Activated CD8-positive, alpha-beta T cell treated with anti-CD3 and anti-CD28 coated beads for 36 hours (primary cell): ENCODE results near the gene ZNF362. TPM values are rescaled to one million over a fixed set of nuclear protein-coding genes. Genes with fewer than 3 reads are reported as not detected.

Experiments
- ATAC-seq: fragments of 200-7000 bp; cut with Tn5 transposase; one replicate; pipeline ENCODE4 v1.10.0; 2021; ENCODE audit warnings: mild to moderate bottlenecking, moderate library complexity
- CTCF ChIA-PET: fragments of 350-600 bp; sonication (Branson Sonifier 250); formaldehyde crosslinking; loops from one replicate; lab custom pipeline; 2021; ENCODE audit warnings: antibody characterized with exemption; lab: Charles Lee
- POLR2A ChIA-PET: fragments of 350-600 bp; sonication (Branson Sonifier 250); formaldehyde crosslinking; loops from one replicate; lab custom pipeline; 2021; ENCODE audit warnings: antibody characterized with exemption; lab: Charles Lee
- DNase-seq: peaks from one replicate; pipeline ENCODE4 v3.0.0-alpha.2; 2020
- H3K27ac Mint-ChIP-seq: one replicate; pipeline ENCODE4 v1.8.0; 2021; ENCODE audit warnings: mild to moderate bottlenecking, mixed read lengths
- H3K27me3 Mint-ChIP-seq: one replicate; pipeline ENCODE4 v1.8.0; 2021; ENCODE audit warnings: mixed read lengths
- H3K36me3 Mint-ChIP-seq: one replicate; pipeline ENCODE4 v1.8.0; 2021; ENCODE audit warnings: low read depth, mixed read lengths
- H3K4me1 Mint-ChIP-seq: one replicate; pipeline ENCODE4 v1.8.0; 2021; ENCODE audit warnings: low read depth, mixed read lengths
- H3K4me3 Mint-ChIP-seq: one replicate; pipeline ENCODE4 v1.8.0; 2021; ENCODE audit warnings: mild to moderate bottlenecking, moderate library complexity, mixed read lengths
- H3K9me3 Mint-ChIP-seq: one replicate; pipeline ENCODE4 v1.8.0; 2021; ENCODE audit warnings: mixed read lengths
- intact Hi-C: fragments of 100-400 bp; cut with micrococcal nuclease; formaldehyde crosslinking; loops from one replicate; pipeline ENCODE4 v1.10.0; 2022
- total RNA-seq, 2 experiments: library from RNA; stranded (reverse); gene quantifications; one replicate each; pipeline ENCODE4 v1.2.3, GENCODE V29; 2021
- TF ChIP-seq, protein P1 (sequence below): fragments of 200-600 bp; IDR thresholded peaks from one replicate; pipeline ENCODE4 v1.8.0; 2022; ENCODE audit warnings: antibody characterized with exemption, mild to moderate bottlenecking

ZNF362 gene
- total RNA-seq, 2 experiments from 2014 or later: 5.4 to 7.8 TPM

DNA sequence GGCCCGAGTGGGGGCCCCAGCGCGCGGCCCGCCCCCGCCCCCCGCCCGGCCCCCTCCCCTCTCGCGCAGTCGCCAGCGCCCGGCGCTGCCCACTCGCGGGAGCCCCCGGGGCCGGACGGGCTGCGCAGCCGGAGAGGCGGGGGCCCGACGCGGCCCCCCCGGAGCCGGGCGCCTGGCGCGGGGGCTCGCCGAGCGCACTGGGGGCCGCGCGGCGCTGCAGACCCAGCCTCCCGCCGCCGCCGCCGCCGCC is 146 bp upstream of the ZNF362 start:
- Mint-ChIP-seq H3K9me3 (no peaks in the 10 kb centered on the region), H3K4me3 (no peak overlapping the region), H3K27me3 (peaks cover 2% of the 10 kb centered on the region), H3K4me1 (peaks cover 27% of the 10 kb centered on the region), H3K36me3 (peaks cover 3% of the 10 kb centered on the region), H3K27ac (no peak overlapping the region)
- TF ChIP-seq, protein P1, sequence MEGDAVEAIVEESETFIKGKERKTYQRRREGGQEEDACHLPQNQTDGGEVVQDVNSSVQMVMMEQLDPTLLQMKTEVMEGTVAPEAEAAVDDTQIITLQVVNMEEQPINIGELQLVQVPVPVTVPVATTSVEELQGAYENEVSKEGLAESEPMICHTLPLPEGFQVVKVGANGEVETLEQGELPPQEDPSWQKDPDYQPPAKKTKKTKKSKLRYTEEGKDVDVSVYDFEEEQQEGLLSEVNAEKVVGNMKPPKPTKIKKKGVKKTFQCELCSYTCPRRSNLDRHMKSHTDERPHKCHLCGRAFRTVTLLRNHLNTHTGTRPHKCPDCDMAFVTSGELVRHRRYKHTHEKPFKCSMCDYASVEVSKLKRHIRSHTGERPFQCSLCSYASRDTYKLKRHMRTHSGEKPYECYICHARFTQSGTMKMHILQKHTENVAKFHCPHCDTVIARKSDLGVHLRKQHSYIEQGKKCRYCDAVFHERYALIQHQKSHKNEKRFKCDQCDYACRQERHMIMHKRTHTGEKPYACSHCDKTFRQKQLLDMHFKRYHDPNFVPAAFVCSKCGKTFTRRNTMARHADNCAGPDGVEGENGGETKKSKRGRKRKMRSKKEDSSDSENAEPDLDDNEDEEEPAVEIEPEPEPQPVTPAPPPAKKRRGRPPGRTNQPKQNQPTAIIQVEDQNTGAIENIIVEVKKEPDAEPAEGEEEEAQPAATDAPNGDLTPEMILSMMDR: no peak
- DNase-seq (no peak), ATAC-seq (no peak)
- intact Hi-C loops: no loop called here
- CTCF ChIA-PET: no interaction called here
- POLR2A ChIA-PET: no interaction called here

- peaks cover 30% of the 10 kb centered on the region for H3K4me1 Mint-ChIP-seq
- no peaks in the 10 kb centered on the region for H3K9me3 Mint-ChIP-seq
- DNase-seq (no peak), ATAC-seq (no peak)
- TF ChIP-seq, protein P1: no peak
- ChIA-PET CTCF (interaction anchor here (0.6 to 1.3 kb wide), 3 partner anchors 38 to 179 kb away, joined by 3 to 6 read pairs (median 3); no protein-coding TSS in a partner anchor), POLR2A (interaction anchor here (0.7 to 0.8 kb wide), 3 partner anchors 12 to 200 kb away, joined by 3 to 4 read pairs (median 3); no protein-coding TSS in a partner anchor)
- no peaks in the 10 kb centered on the region for H3K27me3 Mint-ChIP-seq
- peak overlapping the region; percentile 92 for H3K27ac Mint-ChIP-seq
- peak overlapping the region; percentile 91 for H3K4me3 Mint-ChIP-seq
- H3K36me3 Mint-ChIP-seq: peaks cover 3% of the 10 kb centered on the region
- intact Hi-C loops: no loop called here
Observed at GRCh38 chr1:33257207-33257771, 997 bp downstream of the ZNF362 start.

DNA sequence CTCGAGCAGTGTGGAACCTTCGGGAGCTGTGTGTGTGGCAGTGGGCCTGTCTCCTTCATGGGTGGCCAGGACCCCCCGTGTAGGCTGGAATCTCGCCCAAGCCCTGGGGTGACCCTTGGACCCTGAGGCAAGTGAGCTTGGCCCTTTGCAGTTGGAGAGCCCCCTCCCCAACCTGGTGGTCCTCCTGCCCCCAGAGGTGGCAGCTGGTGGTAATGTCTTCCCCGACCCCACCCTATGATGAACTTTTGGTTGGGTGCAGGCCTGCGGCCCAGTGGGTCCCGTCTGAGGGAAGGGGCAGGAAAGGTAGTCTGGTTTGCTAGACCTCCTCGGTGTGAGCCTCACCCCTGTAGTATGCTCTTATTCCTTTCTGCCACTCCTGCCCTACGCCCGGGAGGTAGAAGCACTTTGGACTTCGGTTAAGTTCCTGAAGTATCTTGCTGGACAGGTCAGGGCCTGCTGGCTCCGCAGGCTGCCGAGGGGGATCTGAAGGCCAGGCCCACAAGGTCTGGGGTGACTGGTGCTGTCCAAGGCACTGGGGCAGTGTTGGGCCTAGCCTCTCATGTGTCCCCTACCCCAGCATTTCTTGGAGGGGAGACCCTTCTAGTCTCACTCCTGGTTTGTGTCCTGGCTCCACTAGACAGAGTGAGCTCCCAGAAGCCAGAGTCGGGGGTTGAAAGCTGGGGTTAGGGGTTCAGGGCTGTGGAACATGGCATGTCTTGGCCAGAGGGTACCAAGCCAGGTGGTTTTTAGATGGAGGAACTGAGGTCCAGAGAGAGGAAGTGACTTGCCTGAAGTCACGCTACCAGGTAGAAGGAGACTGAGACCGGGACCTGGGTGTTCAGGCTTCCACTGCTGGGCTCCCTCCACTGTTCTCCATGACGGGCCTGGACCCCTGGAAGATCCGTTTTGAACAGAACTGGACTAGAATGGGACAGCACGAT is 1.8 kb downstream of the ZNF362 start:
- TF ChIP-seq, protein P1: no peak
- POLR2A ChIA-PET: interaction anchor here (0.7 to 1.0 kb wide), 3 partner anchors 17 to 201 kb away, joined by 3 to 4 read pairs (median 3); no protein-coding TSS in a partner anchor

DNA sequence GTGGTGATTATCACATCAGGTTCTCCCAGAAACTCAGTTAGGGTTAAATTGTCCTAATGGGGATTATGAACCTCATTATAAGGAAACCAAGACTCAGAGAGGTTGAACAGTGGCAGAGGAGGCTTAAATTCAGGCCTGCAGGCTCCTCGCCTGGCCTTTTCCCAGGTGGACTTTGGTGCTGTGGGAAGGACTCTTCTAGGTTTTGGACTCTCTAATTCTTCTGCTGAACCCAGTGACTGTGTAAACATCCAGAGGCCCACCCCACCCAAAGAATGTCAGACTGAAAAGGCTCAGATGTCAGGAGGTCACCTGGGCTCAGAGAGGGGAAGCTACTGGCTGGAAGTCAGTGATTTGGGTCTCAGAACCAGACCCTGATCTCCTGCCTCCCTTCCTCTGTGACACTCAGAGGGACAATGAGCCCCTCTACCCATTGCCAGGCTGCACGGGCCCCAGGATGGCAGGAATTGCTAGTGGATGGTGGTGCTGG is 2.5 kb downstream of the ZNF362 start:
- H3K27ac Mint-ChIP-seq: peak overlapping the region; percentile 5
- ChIA-PET POLR2A (interaction anchor here (1.0 kb wide), 1 partner anchor 132 kb away, joined by 3 read pairs; no protein-coding TSS in a partner anchor), CTCF (no interaction called here)
- intact Hi-C loops: no loop called here
- DNase-seq: no peak
- peak overlapping the region; percentile 91 for H3K4me3 Mint-ChIP-seq
- H3K9me3 Mint-ChIP-seq: no peaks in the 10 kb centered on the region
- peaks cover 3% of the 10 kb centered on the region for H3K36me3 Mint-ChIP-seq
- no peaks in the 10 kb centered on the region for H3K27me3 Mint-ChIP-seq
- H3K4me1 Mint-ChIP-seq: peaks cover 30% of the 10 kb centered on the region
- TF ChIP-seq, protein P1: no peak
- no peak for ATAC-seq

More for the DNA sequence above, 1.8 kb downstream of the ZNF362 start:
- H3K27ac Mint-ChIP-seq: peak overlapping the region; percentile 92
- H3K4me3 Mint-ChIP-seq: peak overlapping the region; percentile 91
- H3K36me3 Mint-ChIP-seq: peaks cover 3% of the 10 kb centered on the region
- H3K4me1 Mint-ChIP-seq: peaks cover 30% of the 10 kb centered on the region
- H3K9me3 Mint-ChIP-seq: no peaks in the 10 kb centered on the region
- intact Hi-C loops: no loop called here
- CTCF ChIA-PET: interaction anchor here (0.6 to 1.3 kb wide), 3 partner anchors 38 to 180 kb away, joined by 3 to 6 read pairs (median 3); no protein-coding TSS in a partner anchor
- no peak for ATAC-seq
- DNase-seq: no peak
- H3K27me3 Mint-ChIP-seq: no peaks in the 10 kb centered on the region
